GM23338 (cell line): Measurements from ENCODE around the gene SCRT2. TPM values are rescaled to one million over a fixed set of nuclear protein-coding genes. Genes with fewer than 3 reads are reported as not detected.
A peak's percentile ranks its signal among the peaks of the same experiment; 100 is the strongest.

Experiments used
- ATAC-seq: fragments of 200-7000 bp; cut with Tn5 transposase; 3 replicates; pipeline ENCODE4 v1.9.1; 2020
- DNase-seq: peaks from one replicate; pipeline ENCODE4 v3.0.0-alpha.2; 2015; ENCODE audit warnings: low spot score
- H2AFZ ChIP-seq: fragments of 200-600 bp; sonication (generic); 2 replicates; pipeline ENCODE4 v1.8.0; 2016; ENCODE audit warnings: antibody characterized with exemption, mild to moderate bottlenecking, moderate library complexity
- H3F3A ChIP-seq: fragments of 200-600 bp; sonication (generic); replicated peaks from 2 replicates; pipeline ENCODE4 v1.8.0; 2017; ENCODE audit warnings: antibody characterized with exemption, mixed run types, low read depth
- H3K27ac ChIP-seq: fragments of 200-600 bp; sonication (generic); 2 replicates; pipeline ENCODE4 v1.6.1; 2016; ENCODE audit warnings: low read depth
- H3K27me3 ChIP-seq: fragments of 200-600 bp; sonication (generic); 2 replicates; pipeline ENCODE4 v1.8.0; 2016; ENCODE audit warnings: mild to moderate bottlenecking, mixed run types, moderate library complexity; ENCODE audit not compliant: insufficient read depth
- H3K36me3 ChIP-seq: fragments of 200-600 bp; sonication (generic); 2 replicates; pipeline ENCODE4 v1.8.0; 2016; ENCODE audit warnings: mild to moderate bottlenecking; ENCODE audit not compliant: insufficient read depth
- H3K4me1 ChIP-seq: fragments of 200-600 bp; sonication (generic); 2 replicates; pipeline ENCODE4 v1.8.0; 2016; ENCODE audit warnings: mild to moderate bottlenecking, moderate library complexity; ENCODE audit not compliant: insufficient read depth
- H3K4me2 ChIP-seq: fragments of 200-600 bp; sonication (generic); 2 replicates; pipeline ENCODE4 v1.7.1; 2017; ENCODE audit warnings: mixed run types
- H3K4me3 ChIP-seq: fragments of 200-600 bp; sonication (generic); 2 replicates; pipeline ENCODE4 v1.6.1; 2016; ENCODE audit warnings: mixed run types
- H3K79me2 ChIP-seq: fragments of 200-600 bp; sonication (generic); replicated peaks from 2 replicates; pipeline ENCODE4 v1.8.0; 2017; ENCODE audit warnings: mild to moderate bottlenecking; ENCODE audit not compliant: insufficient read depth
- H3K9me2 ChIP-seq: fragments of 200-600 bp; sonication (generic); 2 replicates; pipeline ENCODE4 v1.8.0; 2017; ENCODE audit not compliant: insufficient read depth
- H4K20me1 ChIP-seq: fragments of 200-600 bp; sonication (generic); replicated peaks from 2 replicates; pipeline ENCODE4 v1.8.0; 2017; ENCODE audit warnings: mild to moderate bottlenecking; ENCODE audit not compliant: insufficient read depth
- H3K27ac Mint-ChIP-seq: 2 replicates; pipeline ENCODE4 v1.8.0; 2020; ENCODE audit warnings: inconsistent platforms, mild to moderate bottlenecking, moderate library complexity, mixed read lengths
- H3K27me3 Mint-ChIP-seq: 3 replicates; pipeline ENCODE4 v1.8.0; 2022; ENCODE audit warnings: low read depth, mild to moderate bottlenecking, moderate library complexity, mixed read lengths, inconsistent platforms; ENCODE audit not compliant: insufficient read depth, poor library complexity
- H3K36me3 Mint-ChIP-seq: 3 replicates; pipeline ENCODE4 v1.8.0; 2021; ENCODE audit warnings: low read depth, mild to moderate bottlenecking, inconsistent platforms, moderate library complexity, mixed read lengths
- H3K4me1 Mint-ChIP-seq: 3 replicates; pipeline ENCODE4 v1.8.0; 2020; ENCODE audit warnings: mild to moderate bottlenecking, inconsistent platforms, mixed read lengths
- H3K4me3 Mint-ChIP-seq: 3 replicates; pipeline ENCODE4 v1.8.0; 2021; ENCODE audit warnings: moderate library complexity, mild to moderate bottlenecking, inconsistent platforms, mixed read lengths
- H3K9me3 Mint-ChIP-seq: 3 replicates; pipeline ENCODE4 v1.8.0; 2020; ENCODE audit warnings: moderate library complexity, mild to moderate bottlenecking, inconsistent platforms, mixed read lengths
- CREB1 ChIP-seq: fragments of 250-450 bp; sonication (Bioruptor Pico); IDR thresholded peaks from 2 replicates; pipeline ENCODE4 v1.5.0; 2020; ENCODE audit warnings: low read depth, mild to moderate bottlenecking, moderate library complexity
- ETS1 ChIP-seq: IDR thresholded peaks from 2 replicates; pipeline ENCODE4 v1.6.1; 2016; ENCODE audit warnings: antibody characterized with exemption
- EZH2phosphoT487 ChIP-seq: fragments of 200-600 bp; sonication (generic); IDR thresholded peaks from one replicate; pipeline ENCODE4 v1.8.1; 2018; ENCODE audit warnings: antibody characterized with exemption; ENCODE audit not compliant: unreplicated experiment
- JUNB ChIP-seq: IDR thresholded peaks from one replicate; pipeline ENCODE4 v1.6.1; 2016; ENCODE audit warnings: antibody characterized with exemption; ENCODE audit not compliant: unreplicated experiment
- NANOG ChIP-seq: IDR thresholded peaks from 2 replicates; pipeline ENCODE4 v1.6.1; 2016; ENCODE audit warnings: antibody characterized with exemption, borderline replicate concordance
- POLR2AphosphoS5 ChIP-seq: IDR thresholded peaks from 2 replicates; pipeline ENCODE4 v1.6.1; 2016; ENCODE audit warnings: antibody characterized with exemption, low read depth
- STAT1 ChIP-seq: IDR thresholded peaks from one replicate; pipeline ENCODE4 v1.6.1; 2016; ENCODE audit warnings: antibody characterized with exemption; ENCODE audit not compliant: unreplicated experiment
- ZNF114 ChIP-seq: fragments of 250-450 bp; sonication (Bioruptor Pico); IDR thresholded peaks from 2 replicates; pipeline ENCODE4 v1.5.0; 2020; ENCODE audit warnings: mild to moderate bottlenecking, moderate library complexity
- ZNF331 ChIP-seq: fragments of 250-450 bp; sonication (Bioruptor Pico); IDR thresholded peaks from 2 replicates; pipeline ENCODE4 v1.5.0; 2020; ENCODE audit warnings: low read depth, mild to moderate bottlenecking, moderate library complexity
- polyA plus RNA-seq: library from polyadenylated mRNA; unstranded; fragments of >200 nt; fragmentation: Nextera tagmentation; extraction: Ambion mirVana; gene quantifications from 2 replicates; pipeline ENCODE4 v1.2.1, GENCODE V29; 2016
- total RNA-seq: library from RNA; depleted of rRNA; stranded (reverse); fragments of >200 nt; shearing (Covaris generic); gene quantifications from 2 replicates; pipeline ENCODE4 v1.2.3, GENCODE V29; 2014
- TF ChIP-seq, protein P1 (sequence below), 2 experiments: fragments of 200-600 bp in 1 of 2; sonication (generic) in 1 of 2; conservative IDR thresholded peaks; 2 replicates each; pipeline versions ENCODE4 v1.5.1 to v1.6.1; 2016 to 2017; ENCODE audit warnings: antibody characterized with exemption in 2 of 2, low read depth in 2 of 2, mild to moderate bottlenecking in 2 of 2, moderate library complexity in 1 of 2

SCRT2 gene
- total and polyA plus RNA-seq, 2 experiments from 2014 or later: 0.31 TPM; not detected in 1

- H3K27me3 Mint-ChIP-seq: peaks cover 13% of the 10 kb centered on the region
- H3K79me2 ChIP-seq: 0 out of 2 replicates have a peak, but pooled peaks cover 3% of the 10 kb centered on the region
- peaks cover 14% of the 10 kb centered on the region for H3F3A ChIP-seq
- H3K4me1 ChIP-seq: peaks cover 66% of the 10 kb centered on the region
- H3K4me1 Mint-ChIP-seq: peaks cover 75% of the 10 kb centered on the region
- H3K9me3 Mint-ChIP-seq: no peaks in the 10 kb centered on the region
- peak overlapping the region; percentile 39 for H3K4me2 ChIP-seq
- H3K27ac Mint-ChIP-seq: no peak overlapping the region
- peaks cover 16% of the 10 kb centered on the region for H3K27me3 ChIP-seq
- no peak overlapping the region for H3K4me3 ChIP-seq
- no peaks in the 10 kb centered on the region for H3K36me3 ChIP-seq
- no peak for TF ChIP-seq ETS1
- no peak for TF ChIP-seq EZH2phosphoT487
- 0 out of 2 replicates have a peak, but pooled peaks cover 5% of the 10 kb centered on the region for H3K9me2 ChIP-seq
- H3K27ac ChIP-seq: no peak overlapping the region
- no peak overlapping the region for H3K4me3 Mint-ChIP-seq
- H3K36me3 Mint-ChIP-seq: peaks cover 1% of the 10 kb centered on the region; the same call in 1 of the 3 replicates
- ATAC-seq (no peak), DNase-seq (no peak)
- no peak overlapping the region for H2AFZ ChIP-seq
- H4K20me1 ChIP-seq: no peaks in the 10 kb centered on the region; the same call in 1 of the 2 replicates
Observed at GRCh38 chr20:655726-656624, 19.6 kb downstream of the SCRT2 start.

DNA sequence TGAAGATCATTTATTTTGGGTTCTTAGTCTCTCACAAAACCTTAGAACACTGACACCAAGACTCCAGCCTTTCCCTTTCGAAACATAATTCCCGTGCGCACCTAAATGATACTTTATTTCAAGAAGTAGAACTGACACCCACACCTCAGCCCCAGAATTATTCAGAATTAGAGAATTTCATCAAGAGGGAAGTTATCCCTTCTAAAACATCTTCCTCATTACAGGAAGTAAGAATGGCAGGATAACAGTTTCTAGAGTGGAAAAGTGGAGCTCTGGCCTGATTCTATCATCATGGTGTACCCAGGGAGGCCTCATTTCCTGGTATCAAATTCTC, 21.2 kb downstream of the SCRT2 start:
- H3K36me3 ChIP-seq: no peaks in the 10 kb centered on the region
- peaks cover 13% of the 10 kb centered on the region for H3K27me3 ChIP-seq
- H2AFZ ChIP-seq: no peak overlapping the region
- no peaks in the 10 kb centered on the region; the same call in 1 of the 2 replicates for H4K20me1 ChIP-seq
- H3K4me3 Mint-ChIP-seq: peak overlapping the region; percentile 71; the same call in 2 of the 3 replicates
- no peak for ATAC-seq
- H3K79me2 ChIP-seq: 0 out of 2 replicates have a peak, but pooled peaks cover 3% of the 10 kb centered on the region
- peaks cover 8% of the 10 kb centered on the region for H3K27me3 Mint-ChIP-seq
- peaks cover 14% of the 10 kb centered on the region for H3F3A ChIP-seq
- H3K4me1 Mint-ChIP-seq: peaks cover 66% of the 10 kb centered on the region
- peaks cover 16% of the 10 kb centered on the region for H3K36me3 Mint-ChIP-seq
- no peak overlapping the region for H3K4me2 ChIP-seq
- H3K4me1 ChIP-seq: peaks cover 54% of the 10 kb centered on the region
- no peaks in the 10 kb centered on the region for H3K9me3 Mint-ChIP-seq
- no peak overlapping the region for H3K4me3 ChIP-seq
- DNase-seq: no peak
- TF ChIP-seq EZH2phosphoT487: no peak
- no peak for TF ChIP-seq ZNF114 (CRISPR knock-in tag)
- TF ChIP-seq CREB1: no peak
- H3K27ac Mint-ChIP-seq: no peak overlapping the region
- H3K9me2 ChIP-seq: 0 out of 2 replicates have a peak, but pooled peaks cover 1% of the 10 kb centered on the region
- H3K27ac ChIP-seq: no peak overlapping the region

- peak overlapping the region; percentile 64 for H3K4me3 ChIP-seq
- H2AFZ ChIP-seq: 0 out of 2 replicates have a peak overlapping the region, but pooled peaks have one; percentile 66
- H3K9me3 Mint-ChIP-seq: no peaks in the 10 kb centered on the region; the same call in 2 of the 3 replicates
- ATAC-seq (no peak), DNase-seq (no peak)
- no peak overlapping the region for H3K27ac ChIP-seq
- peaks cover 21% of the 10 kb centered on the region for H3K36me3 Mint-ChIP-seq
- H3K4me2 ChIP-seq: peak overlapping the region; percentile 89
- no peaks in the 10 kb centered on the region; the same call in 1 of the 2 replicates for H4K20me1 ChIP-seq
- H3K27me3 Mint-ChIP-seq: peaks cover 8% of the 10 kb centered on the region
- peaks cover 60% of the 10 kb centered on the region for H3K4me1 Mint-ChIP-seq
- H3K4me1 ChIP-seq: peaks cover 49% of the 10 kb centered on the region
- H3F3A ChIP-seq: peaks cover 14% of the 10 kb centered on the region
- peaks cover 13% of the 10 kb centered on the region for H3K27me3 ChIP-seq
- peak overlapping the region; percentile 33; the same call in 1 of the 2 replicates for H3K27ac Mint-ChIP-seq
- H3K9me2 ChIP-seq: no peaks in the 10 kb centered on the region
- H3K79me2 ChIP-seq: 0 out of 2 replicates have a peak, but pooled peaks cover 3% of the 10 kb centered on the region
- no peaks in the 10 kb centered on the region for H3K36me3 ChIP-seq
- H3K4me3 Mint-ChIP-seq: peak overlapping the region; percentile 71
- TF ChIP-seq POLR2AphosphoS5 (no peak), ZNF114 (CRISPR knock-in tag) (no peak), CREB1 (no peak), STAT1 (no peak), EZH2phosphoT487 (no peak), JUNB (no peak), NANOG (no peak), ETS1 (no peak), ZNF331 (no peak)
- TF ChIP-seq, protein P1, sequence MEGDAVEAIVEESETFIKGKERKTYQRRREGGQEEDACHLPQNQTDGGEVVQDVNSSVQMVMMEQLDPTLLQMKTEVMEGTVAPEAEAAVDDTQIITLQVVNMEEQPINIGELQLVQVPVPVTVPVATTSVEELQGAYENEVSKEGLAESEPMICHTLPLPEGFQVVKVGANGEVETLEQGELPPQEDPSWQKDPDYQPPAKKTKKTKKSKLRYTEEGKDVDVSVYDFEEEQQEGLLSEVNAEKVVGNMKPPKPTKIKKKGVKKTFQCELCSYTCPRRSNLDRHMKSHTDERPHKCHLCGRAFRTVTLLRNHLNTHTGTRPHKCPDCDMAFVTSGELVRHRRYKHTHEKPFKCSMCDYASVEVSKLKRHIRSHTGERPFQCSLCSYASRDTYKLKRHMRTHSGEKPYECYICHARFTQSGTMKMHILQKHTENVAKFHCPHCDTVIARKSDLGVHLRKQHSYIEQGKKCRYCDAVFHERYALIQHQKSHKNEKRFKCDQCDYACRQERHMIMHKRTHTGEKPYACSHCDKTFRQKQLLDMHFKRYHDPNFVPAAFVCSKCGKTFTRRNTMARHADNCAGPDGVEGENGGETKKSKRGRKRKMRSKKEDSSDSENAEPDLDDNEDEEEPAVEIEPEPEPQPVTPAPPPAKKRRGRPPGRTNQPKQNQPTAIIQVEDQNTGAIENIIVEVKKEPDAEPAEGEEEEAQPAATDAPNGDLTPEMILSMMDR (conservative IDR thresholded peaks at IDR 0.05; ENCODE audit: low read depth in 2 of 2): no peak
Observed at GRCh38 chr20:653590-654416, 21.8 kb downstream of the SCRT2 start.
